Measurements from ENCODE around the gene SLC66A2. TPM values are rescaled to one million over a fixed set of nuclear protein-coding genes. Genes with fewer than 3 reads are reported as not detected.

Gene SLC66A2
- total RNA-seq, 4 donors from 2014 or later, result 93.5 to 193 (median 100) TPM

DNA sequence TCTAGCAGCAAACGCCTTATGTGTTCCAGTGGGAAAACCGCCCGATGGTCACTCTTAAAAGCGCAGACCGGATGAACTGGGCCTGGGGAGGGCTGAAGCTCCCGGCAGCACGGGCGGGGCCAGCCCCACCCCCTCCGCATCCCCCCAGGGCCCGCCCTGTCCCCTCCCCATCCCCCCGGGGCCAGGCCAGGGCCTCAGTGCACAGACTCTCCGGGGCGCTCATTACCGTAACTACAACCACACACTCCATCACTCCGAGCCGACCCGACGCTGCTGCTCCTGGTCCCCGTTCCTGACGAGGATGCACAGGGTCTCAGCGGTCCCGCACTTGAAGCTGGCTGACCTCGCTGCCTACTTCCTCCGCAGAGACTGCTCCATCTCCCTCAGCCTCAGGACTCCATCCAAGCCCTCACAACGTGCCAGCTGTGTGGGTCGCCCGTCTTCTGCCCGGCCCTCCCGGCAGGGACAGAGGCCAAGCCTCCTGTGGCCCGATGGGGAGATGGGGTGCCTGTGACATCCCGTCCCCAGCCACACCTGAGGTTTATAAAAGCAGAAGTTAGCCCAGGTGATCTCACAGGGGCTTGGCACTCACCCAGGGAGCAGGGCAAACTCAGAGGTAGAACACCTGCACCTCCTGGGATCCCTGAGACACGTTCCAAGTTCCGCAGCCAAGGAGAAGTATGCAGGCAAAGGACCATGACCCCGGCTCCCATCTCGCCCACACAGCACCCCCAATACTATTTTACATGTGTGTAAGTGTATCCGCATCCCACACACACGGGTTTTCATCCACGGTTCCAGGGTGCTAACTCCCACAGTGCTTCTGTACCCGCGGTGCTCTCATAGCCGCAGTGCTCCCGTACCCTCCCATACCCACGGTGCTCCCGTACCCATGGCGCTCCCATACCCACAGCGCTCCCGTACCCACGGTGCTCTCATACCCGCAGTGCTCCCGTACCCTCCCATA, 36.0 kb downstream of the SLC66A2 start:
- Histone ChIP-seq H3K36me3 (peaks cover 23 to 47% of the 10 kb centered on the region in 2 donors), H3K27ac (no peak overlapping the region), H3K9me3 (no peaks in the 10 kb centered on the region), H3K27me3 (no peaks in the 10 kb centered on the region), H3K4me3 (replicated peaks in 1 of 3) (no peak overlapping the region), H3K4me1 (no peaks in the 10 kb centered on the region)
- 90 to 93% methylated on average over 40 to 48 of the region's 50 CpGs for WGBS, 2 donors
- TF ChIP-seq, protein P1, sequence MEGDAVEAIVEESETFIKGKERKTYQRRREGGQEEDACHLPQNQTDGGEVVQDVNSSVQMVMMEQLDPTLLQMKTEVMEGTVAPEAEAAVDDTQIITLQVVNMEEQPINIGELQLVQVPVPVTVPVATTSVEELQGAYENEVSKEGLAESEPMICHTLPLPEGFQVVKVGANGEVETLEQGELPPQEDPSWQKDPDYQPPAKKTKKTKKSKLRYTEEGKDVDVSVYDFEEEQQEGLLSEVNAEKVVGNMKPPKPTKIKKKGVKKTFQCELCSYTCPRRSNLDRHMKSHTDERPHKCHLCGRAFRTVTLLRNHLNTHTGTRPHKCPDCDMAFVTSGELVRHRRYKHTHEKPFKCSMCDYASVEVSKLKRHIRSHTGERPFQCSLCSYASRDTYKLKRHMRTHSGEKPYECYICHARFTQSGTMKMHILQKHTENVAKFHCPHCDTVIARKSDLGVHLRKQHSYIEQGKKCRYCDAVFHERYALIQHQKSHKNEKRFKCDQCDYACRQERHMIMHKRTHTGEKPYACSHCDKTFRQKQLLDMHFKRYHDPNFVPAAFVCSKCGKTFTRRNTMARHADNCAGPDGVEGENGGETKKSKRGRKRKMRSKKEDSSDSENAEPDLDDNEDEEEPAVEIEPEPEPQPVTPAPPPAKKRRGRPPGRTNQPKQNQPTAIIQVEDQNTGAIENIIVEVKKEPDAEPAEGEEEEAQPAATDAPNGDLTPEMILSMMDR (IDR thresholded peaks at IDR 0.05), result no peak
- no peak for TF ChIP-seq POLR2A (IDR thresholded peaks at IDR 0.05)
- intact Hi-C loops (cut with DNase I), result no loop called here
- no peak for DNase-seq

DNA sequence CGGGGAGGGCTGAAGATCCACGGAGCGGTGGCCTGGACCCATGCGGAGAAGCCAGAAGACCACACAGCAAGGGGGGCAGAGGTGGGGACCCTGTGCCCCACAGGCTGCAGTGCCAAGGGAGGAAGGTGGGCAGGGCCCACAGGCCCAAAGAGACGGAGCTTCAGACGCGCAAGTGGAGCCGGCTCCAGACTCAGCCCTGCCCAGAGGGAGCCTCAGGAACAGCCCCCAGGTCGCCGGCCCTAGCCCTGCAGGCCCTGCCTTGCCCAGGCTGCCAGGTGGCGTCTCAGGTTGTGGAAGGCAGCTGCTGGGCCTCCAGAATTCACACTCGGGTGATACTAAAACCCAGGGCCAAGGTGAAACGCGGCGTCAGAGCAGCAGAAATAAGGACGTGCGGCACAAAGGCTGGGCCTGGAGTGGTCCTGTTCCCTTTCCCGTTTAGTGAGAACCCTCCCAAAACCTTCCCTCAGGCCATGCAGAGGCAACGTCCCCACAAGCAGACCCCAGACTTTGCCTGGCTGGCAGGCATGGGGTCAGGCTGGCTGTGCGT, 36.8 kb downstream of the SLC66A2 start:
- no peak overlapping the region for H3K27ac ChIP-seq
- H3K9me3 ChIP-seq, result no peaks in the 10 kb centered on the region
- no peak for DNase-seq
- H3K4me3 ChIP-seq (replicated peaks in 1 of 3), result no peak overlapping the region
- peaks cover 23 to 47% of the 10 kb centered on the region in 2 donors for H3K36me3 ChIP-seq
- TF ChIP-seq, protein P1 (IDR thresholded peaks at IDR 0.05), result no peak
- TF ChIP-seq POLR2A (IDR thresholded peaks at IDR 0.05), result no peak
- no peaks in the 10 kb centered on the region for H3K4me1 ChIP-seq
- H3K27me3 ChIP-seq, result no peaks in the 10 kb centered on the region
- intact Hi-C loops (cut with DNase I), result no loop called here
- 95 to 98% methylated on average over 9 to 17 of the region's 20 CpGs for WGBS, 2 donors

DNA sequence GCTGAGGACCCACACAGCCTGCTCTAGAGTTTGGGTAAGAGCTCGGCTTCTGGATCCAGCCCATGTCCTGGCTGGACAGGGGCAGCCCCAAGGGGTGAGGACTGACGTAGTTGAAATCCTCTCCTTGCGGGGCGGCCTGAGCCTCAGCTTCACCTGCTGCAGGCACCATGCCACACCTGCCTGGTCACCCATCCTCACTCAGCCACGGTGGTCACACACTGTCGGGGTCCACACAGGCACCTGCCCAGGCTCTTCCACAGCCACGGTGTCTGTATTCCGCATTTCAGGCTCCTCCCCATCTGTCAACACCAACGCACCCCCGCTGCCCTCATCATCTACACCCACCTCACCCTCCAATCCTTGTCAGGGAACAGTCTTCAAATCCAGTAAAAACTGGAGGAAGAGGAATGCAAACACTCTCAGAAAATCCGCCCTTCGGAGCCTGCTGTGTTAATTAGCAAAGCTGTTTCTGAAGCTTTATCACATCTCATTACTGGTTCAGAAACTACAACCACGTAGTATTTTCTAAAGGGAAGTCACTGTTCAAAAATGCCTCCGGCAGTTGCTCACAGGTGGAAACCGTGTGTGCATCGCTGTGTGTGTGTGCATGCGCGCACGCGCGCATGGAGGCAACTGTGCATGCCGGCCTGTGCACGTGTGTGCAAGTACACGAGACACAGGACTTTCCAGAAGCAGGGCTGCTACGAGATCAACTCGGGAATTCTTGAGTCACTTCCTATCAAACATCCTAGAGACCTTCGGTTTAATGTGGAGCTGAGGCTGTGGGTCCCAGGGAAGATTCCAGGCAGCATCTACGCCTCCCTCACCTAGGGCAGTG, 38.2 kb downstream of the SLC66A2 start:
- 88 to 92% methylated on average over 24 to 26 of the region's 28 CpGs for WGBS, 2 donors
- Histone ChIP-seq H3K4me1 (no peaks in the 10 kb centered on the region), H3K4me3 (replicated peaks in 1 of 3) (no peak overlapping the region), H3K9me3 (no peaks in the 10 kb centered on the region), H3K27me3 (no peaks in the 10 kb centered on the region), H3K27ac (no peak overlapping the region), H3K36me3 (peaks cover 13 to 37% of the 10 kb centered on the region in 2 donors)
- no peak for TF ChIP-seq POLR2A (IDR thresholded peaks at IDR 0.05)
- TF ChIP-seq, protein P1 (IDR thresholded peaks at IDR 0.05), result no peak
- DNase-seq, result no peak
- intact Hi-C loops (cut with DNase I), result no loop called here

DNA sequence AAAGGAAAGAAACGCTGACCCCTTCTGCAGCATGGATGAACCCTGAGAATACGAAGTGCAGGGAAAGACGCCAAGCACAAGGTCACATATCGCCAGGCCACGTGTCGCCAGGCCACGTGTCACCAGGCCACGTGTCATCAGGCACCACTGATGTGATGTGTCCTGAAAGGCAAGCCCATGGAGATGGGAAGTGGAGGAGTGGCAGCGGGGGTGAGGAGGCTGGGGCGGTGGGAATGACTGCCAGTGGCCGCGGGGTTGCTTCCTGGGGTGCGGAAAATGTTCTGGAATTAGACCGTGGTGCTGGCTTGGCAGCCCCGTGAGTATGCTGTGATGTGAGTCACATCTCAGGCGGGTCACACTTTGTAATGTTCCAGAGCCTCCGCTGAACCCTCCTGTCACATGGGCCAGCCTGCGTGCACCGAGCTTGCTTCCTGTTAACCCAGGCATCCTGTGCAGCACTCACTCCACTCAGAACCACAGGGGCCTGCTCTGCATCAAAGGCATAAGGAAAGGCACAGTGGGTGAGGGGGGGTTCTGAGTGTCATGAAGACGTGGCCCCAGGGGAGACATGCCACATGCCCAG, 39.0 kb downstream of the SLC66A2 start:
- peaks cover 10 to 33% of the 10 kb centered on the region in 2 donors for H3K36me3 ChIP-seq
- DNase-seq, result no peak
- no peak overlapping the region for H3K27ac ChIP-seq
- intact Hi-C loops (cut with DNase I), result no loop called here
- no peaks in the 10 kb centered on the region for H3K27me3 ChIP-seq
- 83 to 85% methylated on average over 13 to 20 of the region's 20 CpGs for WGBS, 2 donors
- H3K4me1 ChIP-seq, result no peaks in the 10 kb centered on the region
- no peak overlapping the region for H3K4me3 ChIP-seq (replicated peaks in 1 of 3)
- TF ChIP-seq POLR2A (IDR thresholded peaks at IDR 0.05), result no peak
- TF ChIP-seq, protein P1 (IDR thresholded peaks at IDR 0.05), result no peak
- H3K9me3 ChIP-seq, result no peaks in the 10 kb centered on the region
